ENCODE data around the gene PSMD4. TPM values are rescaled to one million over a fixed set of nuclear protein-coding genes. Genes with fewer than 3 reads are reported as not detected.

The PSMD4 gene
- polyA plus RNA-seq, 1 donor (not counting 4 experiments of a cell fraction or from before 2014, with no cell fraction given), result 219 TPM

DNA sequence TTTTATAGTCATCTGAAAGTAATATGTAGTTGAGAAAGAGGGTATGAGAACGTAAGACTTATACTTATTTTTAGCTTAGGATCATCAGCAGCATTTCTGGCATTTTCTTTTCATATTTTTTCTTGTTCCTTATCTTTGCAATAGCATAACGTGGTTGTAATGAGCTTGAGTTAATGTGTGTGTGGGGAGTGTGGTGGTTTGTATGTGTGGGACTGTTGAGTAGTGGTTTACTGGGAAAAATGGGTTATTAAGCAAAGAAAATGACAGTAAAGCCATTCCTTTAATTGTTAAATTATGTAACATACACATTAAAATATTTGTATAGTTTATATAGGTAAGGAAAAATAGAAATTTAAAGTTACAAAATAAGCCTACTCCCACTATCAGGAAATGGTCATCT is 41.0 kb upstream of the PSMD4 start:
- no peak for TF ChIP-seq EZH2 (IDR thresholded peaks at IDR 0.05; ENCODE audit: low read length)
- no peak for TF ChIP-seq CTCF (optimal IDR thresholded peaks at IDR 0.05 in 1 of 3, IDR thresholded peaks at IDR 0.05 in 1 of 3, conservative IDR thresholded peaks at IDR 0.05 in 1 of 3; ENCODE audit: extremely low read depth in 1 of 3, insufficient read depth in 2 of 3, low read length in 3 of 3)
- no peak overlapping the region for H2AFZ ChIP-seq (ENCODE audit: control insufficient read depth, low read length)
- no peak overlapping the region for H3K9ac ChIP-seq (ENCODE audit: control insufficient read depth, extremely low read depth, insufficient read depth, low read length)
- H3K79me2 ChIP-seq (ENCODE audit: control insufficient read depth, insufficient read depth, low read length), result peaks cover 95% of the 10 kb centered on the region
- peaks cover 19% of the 10 kb centered on the region for H4K20me1 ChIP-seq (ENCODE audit: control insufficient read depth, extremely low read depth, insufficient read depth, low read length)
- dilution Hi-C loops (cut with MboI; ENCODE audit: extremely low pct_ligation_motif_present, low sequenced_read_pairs), result no loop called here
- no peaks in the 10 kb centered on the region for H3K9me3 ChIP-seq (ENCODE audit: control insufficient read depth, low read depth, low read length)
- H3K27ac ChIP-seq (ENCODE audit: control insufficient read depth, insufficient read depth, low read length), result no peak overlapping the region
- no peak overlapping the region for H3K4me2 ChIP-seq (ENCODE audit: control insufficient read depth, extremely low read depth, insufficient read depth, low read depth, low read length)
- peaks cover 10 to 21% of the 10 kb centered on the region in 2 experiments for H3K36me3 ChIP-seq (ENCODE audit: control insufficient read depth in 2 of 2, extremely low read depth in 1 of 2, insufficient read depth in 2 of 2, low read length in 2 of 2)
- no peaks in the 10 kb centered on the region for H3K27me3 ChIP-seq (ENCODE audit: control insufficient read depth, extremely low read depth, insufficient read depth, low read length)
- no peak for FAIRE-seq
- peaks cover 5% of the 10 kb centered on the region for H3K4me1 ChIP-seq (ENCODE audit: control insufficient read depth, extremely low read depth, insufficient read depth, low read length)
- no peaks in the 10 kb centered on the region for H3K9me1 ChIP-seq (ENCODE audit: control insufficient read depth, extremely low read depth, insufficient read depth, low read length)
- no peak for DNase-seq (ENCODE audit: low read depth, low spot score)
- H3K4me3 ChIP-seq (ENCODE audit: control insufficient read depth in 2 of 3, extremely low read depth in 1 of 3, insufficient read depth in 2 of 3, low read depth in 1 of 3, low read length in 3 of 3), result no peak overlapping the region

DNA sequence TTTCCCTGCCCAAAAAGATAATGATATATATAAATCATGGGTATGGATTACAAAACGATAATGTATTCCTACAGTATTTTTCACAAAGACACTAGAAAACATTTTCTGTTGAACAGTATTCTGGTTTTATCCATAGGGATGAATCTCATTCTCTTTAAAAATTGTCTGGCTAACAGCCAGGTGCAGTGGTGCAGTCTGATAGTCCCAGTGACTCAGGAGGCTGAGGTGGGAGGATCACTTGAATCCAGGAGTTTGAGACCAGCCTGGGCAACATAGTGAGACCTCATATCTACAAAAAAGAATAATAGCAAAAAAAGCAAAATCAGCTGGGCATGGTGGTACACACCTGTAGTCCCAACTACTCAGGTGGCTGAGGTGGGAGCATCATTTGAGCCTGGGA is 32.9 kb upstream of the PSMD4 start:
- DNase-seq (ENCODE audit: low read depth, low spot score), result no peak
- no peak overlapping the region for H3K4me3 ChIP-seq (ENCODE audit: control insufficient read depth in 2 of 3, extremely low read depth in 1 of 3, insufficient read depth in 2 of 3, low read depth in 1 of 3, low read length in 3 of 3)
- no peaks in the 10 kb centered on the region for H3K9me3 ChIP-seq (ENCODE audit: control insufficient read depth, low read depth, low read length)
- peaks cover 15 to 19% of the 10 kb centered on the region in 2 experiments for H3K36me3 ChIP-seq (ENCODE audit: control insufficient read depth in 2 of 2, extremely low read depth in 1 of 2, insufficient read depth in 2 of 2, low read length in 2 of 2)
- H3K9me1 ChIP-seq (ENCODE audit: control insufficient read depth, extremely low read depth, insufficient read depth, low read length), result no peaks in the 10 kb centered on the region
- H3K4me2 ChIP-seq (ENCODE audit: control insufficient read depth, extremely low read depth, insufficient read depth, low read depth, low read length), result no peak overlapping the region
- H3K9ac ChIP-seq (ENCODE audit: control insufficient read depth, extremely low read depth, insufficient read depth, low read length), result no peak overlapping the region
- no peak overlapping the region for H3K27ac ChIP-seq (ENCODE audit: control insufficient read depth, insufficient read depth, low read length)
- dilution Hi-C loops (cut with MboI; ENCODE audit: extremely low pct_ligation_motif_present, low sequenced_read_pairs), result no loop called here
- H3K27me3 ChIP-seq (ENCODE audit: control insufficient read depth, extremely low read depth, insufficient read depth, low read length), result no peaks in the 10 kb centered on the region
- H4K20me1 ChIP-seq (ENCODE audit: control insufficient read depth, extremely low read depth, insufficient read depth, low read length), result peaks cover 18% of the 10 kb centered on the region
- no peak for FAIRE-seq
- peaks cover 83% of the 10 kb centered on the region for H3K79me2 ChIP-seq (ENCODE audit: control insufficient read depth, insufficient read depth, low read length)
- TF ChIP-seq CTCF (optimal IDR thresholded peaks at IDR 0.05 in 1 of 3, IDR thresholded peaks at IDR 0.05 in 1 of 3, conservative IDR thresholded peaks at IDR 0.05 in 1 of 3; ENCODE audit: extremely low read depth in 1 of 3, insufficient read depth in 2 of 3, low read length in 3 of 3), result no peak
- no peak for TF ChIP-seq EZH2 (IDR thresholded peaks at IDR 0.05; ENCODE audit: low read length)
- H3K4me1 ChIP-seq (ENCODE audit: control insufficient read depth, extremely low read depth, insufficient read depth, low read length), result no peaks in the 10 kb centered on the region
- no peak overlapping the region for H2AFZ ChIP-seq (ENCODE audit: control insufficient read depth, low read length)
